ENCODE data around the gene ANKDD1A.

ANKDD1A gene

DNA sequence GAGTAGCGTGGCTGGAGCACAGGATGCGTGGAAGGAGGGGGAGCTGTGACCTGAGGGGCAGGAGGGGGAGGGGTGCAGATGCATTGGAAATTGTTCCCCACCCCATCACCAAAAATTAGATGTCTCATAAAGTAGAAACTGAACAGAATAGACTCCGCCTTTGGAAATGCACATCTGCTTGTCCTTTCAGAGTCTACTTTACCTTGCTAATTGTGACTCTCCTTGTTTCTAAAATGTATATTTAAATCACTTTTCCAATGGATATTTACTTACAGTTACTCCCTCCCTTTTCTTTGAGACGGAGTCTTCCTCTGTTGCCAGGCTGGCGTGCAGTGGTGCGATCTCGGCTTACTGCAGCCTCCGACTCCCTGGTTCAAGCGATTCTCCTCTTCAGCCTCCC lies 47.4 kb downstream of the ANKDD1A start:
- in situ Hi-C loops (cut with MboI; ENCODE audit: low sequenced_read_pairs), result no loop called here

DNA sequence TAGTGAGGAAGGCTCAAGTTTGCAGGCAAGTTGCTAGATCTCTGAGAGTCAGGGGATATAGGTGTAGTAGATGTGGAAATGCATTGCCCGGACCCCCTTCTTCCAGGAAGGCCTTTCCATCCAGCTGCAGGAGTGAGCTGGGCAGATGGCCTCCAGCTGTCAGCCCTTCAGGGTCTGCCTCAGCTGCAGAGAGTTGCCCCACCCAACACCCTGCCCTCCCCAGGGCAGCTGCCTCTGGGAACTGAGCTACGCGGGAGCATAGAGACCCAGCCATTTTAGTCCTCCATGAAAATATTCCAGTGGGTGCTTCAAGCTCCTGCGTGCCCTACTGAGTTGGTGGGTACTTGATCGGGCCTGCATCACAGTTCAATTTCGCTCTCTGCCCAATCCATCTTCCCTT lies 48.5 kb downstream of the ANKDD1A start:
- in situ Hi-C loops (cut with MboI; ENCODE audit: low sequenced_read_pairs), result no loop called here

DNA sequence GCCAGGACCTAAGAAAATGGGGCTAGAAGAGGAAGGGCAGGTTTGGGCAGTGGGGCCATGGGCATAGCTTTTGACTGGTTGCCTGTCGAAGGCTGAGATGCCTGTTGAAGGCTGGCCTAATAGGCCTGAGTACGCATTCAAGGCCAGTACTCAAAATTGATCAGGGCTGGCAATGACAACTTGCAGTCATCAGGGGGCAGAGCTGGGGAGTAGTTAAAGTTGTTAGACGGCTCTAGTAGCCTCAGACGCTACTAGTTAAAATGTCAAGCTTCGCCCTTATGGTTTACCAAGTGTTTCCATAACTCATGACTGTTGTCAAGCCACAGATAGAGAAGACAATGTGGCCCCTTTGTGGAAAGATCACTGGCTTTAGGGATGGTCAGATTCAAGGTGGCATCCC lies 49.3 kb downstream of the ANKDD1A start:
- in situ Hi-C loops (cut with MboI; ENCODE audit: low sequenced_read_pairs), result no loop called here

DNA sequence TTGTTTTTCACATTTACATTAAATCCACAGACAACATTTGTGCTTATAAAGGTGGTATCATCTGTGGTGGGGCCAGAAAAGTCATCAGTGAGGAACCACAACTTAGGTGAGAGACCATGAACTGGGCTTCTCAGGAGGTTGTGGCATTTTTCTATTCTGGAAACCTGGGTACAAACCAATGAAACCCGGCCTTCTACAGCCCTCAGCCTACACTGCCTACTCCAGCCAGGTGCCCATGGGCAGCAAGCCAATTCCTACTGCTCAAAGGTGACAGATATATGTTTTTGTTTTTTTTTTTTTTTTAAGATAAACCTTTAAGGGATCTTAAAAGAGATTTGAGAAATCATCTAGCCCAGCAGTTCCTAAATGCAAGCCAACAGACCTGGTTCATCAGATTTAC lies 57.7 kb downstream of the ANKDD1A start:
- in situ Hi-C loops (cut with MboI; ENCODE audit: low sequenced_read_pairs), result no loop called here

DNA sequence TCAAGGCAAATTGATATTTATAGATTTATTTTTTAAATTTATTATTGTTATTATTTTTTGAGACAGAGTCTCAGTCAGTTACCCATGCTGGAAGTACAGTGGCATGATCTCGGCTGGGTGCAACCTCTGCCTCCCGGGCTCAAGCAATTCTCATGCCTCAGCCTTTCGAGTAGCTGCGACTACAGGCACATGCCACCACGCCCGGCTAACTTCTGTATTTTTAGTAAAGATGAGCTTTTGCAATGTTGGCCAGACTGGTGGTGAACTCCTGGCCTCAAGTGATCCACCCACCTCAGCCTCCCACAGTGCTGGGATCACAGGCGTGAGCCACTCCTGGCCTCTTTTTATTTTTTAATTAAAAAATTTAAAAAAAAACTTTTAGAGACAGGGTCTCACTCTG lies 59.0 kb downstream of the ANKDD1A start:
- in situ Hi-C loops (cut with MboI; ENCODE audit: low sequenced_read_pairs), result no loop called here

DNA sequence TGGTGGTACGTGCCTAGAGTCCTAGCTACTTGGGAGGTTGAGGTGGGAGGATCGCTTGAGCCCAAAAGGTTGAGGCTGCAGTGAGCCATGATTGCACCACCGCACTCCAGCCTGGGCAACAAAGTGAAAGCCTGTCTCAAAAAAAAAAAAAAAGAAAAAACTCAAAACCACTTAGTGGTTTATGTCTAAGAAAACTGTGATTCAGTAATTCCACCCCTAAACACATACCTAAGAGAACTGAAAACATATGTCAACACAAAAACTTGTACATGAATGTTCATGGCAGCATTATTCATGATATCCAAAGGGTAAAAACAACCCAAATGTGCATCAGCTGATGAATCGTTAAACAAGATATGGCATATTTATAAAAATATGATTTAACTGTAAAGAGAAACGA lies 63.7 kb downstream of the ANKDD1A start:
- in situ Hi-C loops (cut with MboI; ENCODE audit: low sequenced_read_pairs), result no loop called here

DNA sequence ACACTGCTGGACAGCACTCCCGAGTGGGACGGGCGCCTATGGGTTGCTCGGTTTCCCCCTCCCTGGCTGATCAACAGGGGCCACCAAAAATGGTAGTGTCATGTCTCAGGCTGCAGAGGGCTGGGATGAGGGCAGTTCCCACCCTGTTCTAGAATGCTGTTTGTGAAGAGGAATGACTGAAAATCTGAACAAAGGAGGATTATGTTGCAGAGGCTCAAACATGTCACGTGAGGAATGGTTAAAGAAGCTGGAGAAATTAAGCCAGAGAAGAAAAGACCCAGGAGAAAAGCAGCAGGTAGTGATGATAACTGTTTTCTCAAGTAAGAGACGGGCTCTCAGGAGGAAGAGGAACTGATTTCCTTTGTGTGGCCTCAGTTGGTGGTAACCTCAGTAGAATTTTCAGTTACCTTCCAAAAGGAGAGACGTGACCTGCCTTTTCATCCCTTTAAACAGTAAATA lies 67.6 kb downstream of the ANKDD1A start:
- in situ Hi-C loops (cut with MboI; ENCODE audit: low sequenced_read_pairs), result no loop called here

DNA sequence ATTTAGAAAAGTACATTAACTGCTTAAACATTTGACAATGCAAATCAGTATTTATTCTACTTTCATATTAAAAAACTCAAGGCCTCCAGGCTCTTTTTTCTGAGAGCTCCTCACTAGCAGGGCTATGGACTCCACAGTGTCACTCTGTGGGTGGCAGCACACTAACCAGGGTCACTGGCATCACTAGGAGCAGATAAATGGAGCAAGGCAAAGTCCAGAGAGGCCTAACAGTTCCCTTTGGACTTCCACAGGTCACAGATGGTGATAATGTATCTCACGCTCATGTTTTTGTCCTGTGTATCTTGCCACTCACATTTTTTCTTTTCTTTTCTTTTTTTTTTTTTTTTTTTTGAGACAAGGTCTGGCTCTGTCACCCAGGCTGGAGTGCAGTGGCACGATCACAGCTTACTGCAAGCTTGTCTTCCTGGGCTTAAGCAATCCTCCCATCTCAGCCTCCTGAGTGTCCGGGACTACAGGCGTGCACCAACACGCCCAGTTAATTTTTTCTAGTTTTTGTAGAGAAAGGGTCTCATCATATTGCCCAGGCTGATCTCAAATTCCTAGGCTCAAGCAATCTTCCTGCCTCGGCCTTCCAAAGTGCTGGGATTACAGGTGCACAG lies 70.2 kb downstream of the ANKDD1A start:
- in situ Hi-C loops (cut with MboI; ENCODE audit: low sequenced_read_pairs), result no loop called here

DNA sequence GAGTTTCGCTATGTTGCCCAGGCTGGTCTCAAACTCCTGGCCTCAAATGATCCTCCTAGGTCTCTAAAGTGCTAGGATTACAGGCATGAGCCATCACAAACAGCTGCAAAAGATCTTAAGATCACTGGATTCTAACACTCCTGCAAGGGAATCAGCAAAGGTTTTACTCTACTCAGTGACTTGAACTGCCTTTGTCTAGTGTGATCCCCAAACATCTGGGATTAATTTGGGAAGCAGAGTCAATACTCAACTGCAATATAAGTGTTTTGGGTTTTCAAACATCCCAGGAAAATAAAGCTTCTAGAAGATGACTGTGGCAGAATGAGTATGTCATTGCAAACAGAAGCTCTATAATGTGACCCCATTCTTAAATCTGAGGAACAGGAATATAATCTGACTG lies 70.8 kb downstream of the ANKDD1A start:
- in situ Hi-C loops (cut with MboI; ENCODE audit: low sequenced_read_pairs), result no loop called here

DNA sequence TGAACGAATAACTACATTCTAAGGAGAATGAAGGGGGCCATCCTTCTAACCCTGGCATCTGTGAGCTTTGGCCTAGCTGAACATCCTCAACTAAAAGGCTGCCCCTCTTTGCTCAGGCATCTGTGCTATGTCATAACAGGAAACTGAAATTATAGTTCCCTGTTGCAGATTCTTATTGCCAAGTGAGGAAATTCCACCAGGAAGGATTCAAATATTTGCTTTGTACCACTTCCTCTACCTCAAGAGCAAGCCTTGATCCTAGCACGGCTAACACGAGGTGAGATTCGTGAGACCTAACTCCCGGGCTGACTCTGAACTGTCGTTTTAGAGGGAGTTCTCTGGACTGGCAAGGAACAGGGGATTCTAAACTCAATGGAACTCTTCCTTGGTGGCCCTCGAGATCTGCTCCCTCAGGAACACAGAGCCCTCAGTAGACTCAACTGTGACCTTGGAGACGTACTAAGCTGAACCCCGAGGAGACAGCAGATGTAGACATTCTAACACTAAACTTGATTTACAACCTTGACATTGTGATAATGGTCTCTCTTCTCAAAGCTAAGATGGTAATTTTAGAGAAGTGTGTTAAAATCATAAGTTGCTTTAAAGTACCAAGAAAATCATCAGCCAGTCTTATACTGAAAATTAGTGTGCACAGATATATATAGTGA lies 73.8 kb downstream of the ANKDD1A start:
- in situ Hi-C loops (cut with MboI; ENCODE audit: low sequenced_read_pairs), result no loop called here

DNA sequence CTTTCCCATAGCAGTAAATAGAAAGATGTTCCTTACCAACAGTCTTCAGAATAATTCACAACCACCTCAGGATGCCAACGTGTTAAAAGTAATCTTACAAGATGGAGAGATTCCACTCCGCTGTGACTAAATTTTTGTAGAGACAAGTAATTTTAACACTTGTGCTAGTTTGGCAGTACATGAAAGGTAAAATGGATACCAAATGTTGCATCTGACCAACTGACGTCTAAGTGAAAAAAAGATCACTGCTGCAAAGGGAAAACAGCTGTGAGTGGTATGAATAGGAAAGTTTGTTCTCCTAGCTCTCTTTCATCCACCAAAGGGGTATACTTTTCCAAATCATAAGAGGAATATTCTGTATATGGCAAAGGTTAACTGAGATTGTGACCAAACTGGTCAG lies 75.4 kb downstream of the ANKDD1A start:
- in situ Hi-C loops (cut with MboI; ENCODE audit: low sequenced_read_pairs), result no loop called here

DNA sequence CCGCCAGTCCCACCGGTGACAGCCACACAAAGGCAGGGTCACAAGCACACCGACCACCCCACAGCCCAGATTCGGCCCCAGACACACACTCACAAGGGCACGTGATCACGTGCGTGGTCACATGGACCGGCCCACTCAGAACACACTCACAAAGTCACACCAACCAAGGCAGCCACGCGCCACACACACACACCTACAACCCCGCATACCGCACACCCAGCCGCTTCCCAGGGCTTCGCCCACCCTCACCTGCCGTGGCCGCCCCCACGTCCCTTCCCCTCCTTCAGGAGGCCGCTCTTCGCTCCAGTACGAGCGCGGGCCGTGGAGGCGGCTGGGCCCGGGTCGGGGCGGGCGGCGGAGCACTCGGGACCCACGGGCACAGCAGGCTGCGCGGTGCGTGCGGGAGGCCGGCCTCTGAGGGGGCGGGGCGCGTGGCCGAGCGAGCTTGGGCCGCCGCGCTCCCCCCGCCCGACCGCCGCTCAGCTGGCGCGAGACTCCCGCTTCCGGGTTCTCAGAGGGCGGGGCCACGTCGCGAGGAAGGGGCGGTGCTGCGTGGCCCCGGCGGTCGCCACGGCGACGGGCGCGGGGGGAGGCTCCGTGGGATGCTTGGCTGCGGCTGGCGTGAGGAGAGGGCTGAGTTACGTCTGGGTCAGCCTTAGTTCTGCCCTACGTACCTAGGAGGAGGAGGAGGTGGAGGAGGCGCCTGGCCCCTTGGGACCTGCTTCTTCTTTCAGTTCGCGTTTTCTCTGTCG lies 77.9 kb downstream of the ANKDD1A start, which contains the start of gene SPG21:
SPG21 (minus strand) TSS at position 499 of the 752 bp plus-strand sequence. CDS start 6,345 bp downstream, outside the sequence.
- in situ Hi-C loops (cut with MboI; ENCODE audit: low sequenced_read_pairs), result no loop called here

DNA sequence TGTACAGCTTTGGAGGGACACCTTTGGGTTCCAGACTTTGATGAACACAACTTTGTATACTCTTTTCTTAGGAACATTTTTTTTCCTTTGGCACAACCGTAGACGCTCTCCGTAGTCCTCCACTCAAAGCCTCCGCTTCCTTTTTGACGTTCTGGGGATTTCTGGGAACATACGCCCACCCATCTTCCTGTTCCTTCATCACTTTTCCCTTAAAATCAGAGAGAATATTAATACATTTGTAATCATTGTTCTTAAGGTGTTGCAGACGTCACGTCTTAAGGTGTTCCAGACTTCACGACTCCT lies 78.4 kb downstream of the ANKDD1A start:
- in situ Hi-C loops (cut with MboI; ENCODE audit: low sequenced_read_pairs), result no loop called here

DNA sequence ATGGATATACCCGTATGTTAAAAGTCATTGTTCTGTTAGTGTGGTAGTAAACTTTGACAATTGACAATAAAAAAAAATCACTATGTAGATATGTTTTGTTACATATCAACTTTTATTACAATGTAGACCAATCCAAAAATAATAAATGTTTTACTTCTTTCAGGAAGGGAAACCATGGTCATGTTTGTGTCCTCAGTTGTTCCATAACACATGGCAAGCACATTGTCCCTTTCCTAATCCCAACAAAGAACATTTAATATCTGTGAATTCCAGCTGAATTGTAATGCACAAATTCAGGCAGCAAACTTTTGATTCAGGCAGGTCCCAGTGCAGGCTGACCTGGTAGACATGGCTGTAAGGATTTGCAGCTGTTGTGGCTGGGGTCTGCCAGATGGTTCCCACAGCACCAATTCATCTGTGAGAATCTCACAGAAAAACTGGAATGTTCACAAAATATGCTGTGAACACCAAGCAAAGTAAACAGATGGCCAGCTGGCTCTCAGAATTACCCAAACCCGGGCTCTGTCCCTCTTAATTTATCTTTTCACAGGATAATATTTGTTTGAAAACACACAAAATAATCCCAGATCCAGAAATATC lies 79.9 kb downstream of the ANKDD1A start:
- in situ Hi-C loops (cut with MboI; ENCODE audit: low sequenced_read_pairs), result no loop called here

DNA sequence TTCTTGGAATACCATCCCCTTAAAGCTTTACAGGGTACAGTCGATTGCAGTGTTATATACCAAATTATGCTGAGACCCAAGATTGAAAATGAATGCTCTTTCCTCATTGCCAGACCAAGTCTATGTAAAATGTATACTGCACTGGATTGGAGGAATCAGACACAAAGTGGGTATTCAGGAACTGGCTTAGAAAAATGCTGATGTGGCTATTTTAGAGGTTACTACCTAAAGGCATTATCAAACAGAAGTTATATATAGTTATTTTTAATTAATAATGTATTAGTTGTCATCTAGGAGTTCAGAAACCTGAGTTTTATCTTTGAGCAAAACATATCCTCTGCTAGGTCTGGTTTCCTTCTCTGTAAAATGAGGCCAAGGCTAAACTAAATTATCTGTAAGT lies 81.6 kb downstream of the ANKDD1A start:
- in situ Hi-C loops (cut with MboI; ENCODE audit: low sequenced_read_pairs), result no loop called here

DNA sequence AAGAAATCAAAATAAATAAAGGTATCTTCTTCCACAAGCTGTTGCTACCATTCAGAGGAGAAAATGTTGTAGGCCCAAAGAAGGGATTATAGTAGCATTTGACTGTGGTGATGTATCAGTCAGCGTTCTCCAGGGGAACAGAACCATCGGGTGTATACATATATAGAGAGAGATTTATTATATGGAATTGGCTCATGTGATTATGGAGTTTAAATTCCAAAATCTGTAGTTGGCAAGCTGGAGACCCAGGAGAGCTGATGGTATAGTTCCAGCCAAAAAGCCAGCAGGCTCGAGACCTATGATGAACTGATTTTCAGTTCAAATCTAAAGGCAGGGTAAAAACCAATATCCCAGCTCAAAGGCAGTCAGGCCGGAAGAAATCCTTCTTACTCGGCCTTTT lies 85.4 kb downstream of the ANKDD1A start:
- in situ Hi-C loops (cut with MboI; ENCODE audit: low sequenced_read_pairs), result no loop called here

DNA sequence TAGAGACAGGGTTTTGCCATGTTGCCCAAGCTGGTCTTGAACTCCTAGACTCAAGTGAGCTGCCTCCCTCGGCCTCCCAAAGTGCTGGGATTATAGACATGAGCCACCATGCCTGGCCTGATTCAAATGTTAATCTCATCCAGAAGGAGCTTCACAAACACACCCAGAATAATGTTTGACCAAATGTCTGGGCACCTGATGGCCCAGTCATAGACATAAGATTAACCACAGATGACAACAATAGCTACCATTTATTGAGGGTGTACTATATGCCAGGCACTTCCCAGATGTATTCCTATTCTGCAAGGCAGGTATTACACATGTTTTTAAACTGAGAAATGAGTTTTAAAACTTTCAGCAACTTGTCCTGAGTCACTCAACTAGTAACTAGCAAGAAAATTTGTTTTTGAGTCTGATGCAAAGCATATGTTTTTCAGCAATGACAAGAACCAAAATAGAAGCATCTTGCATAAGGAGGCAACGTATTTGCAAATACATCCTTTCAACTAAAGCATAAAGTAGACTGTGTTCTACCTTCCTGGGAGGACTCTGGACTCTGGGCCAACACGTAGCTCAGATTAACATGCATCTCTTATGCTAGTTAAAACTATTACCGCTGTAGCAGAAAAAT lies 86.2 kb downstream of the ANKDD1A start:
- in situ Hi-C loops (cut with MboI; ENCODE audit: low sequenced_read_pairs), result no loop called here

DNA sequence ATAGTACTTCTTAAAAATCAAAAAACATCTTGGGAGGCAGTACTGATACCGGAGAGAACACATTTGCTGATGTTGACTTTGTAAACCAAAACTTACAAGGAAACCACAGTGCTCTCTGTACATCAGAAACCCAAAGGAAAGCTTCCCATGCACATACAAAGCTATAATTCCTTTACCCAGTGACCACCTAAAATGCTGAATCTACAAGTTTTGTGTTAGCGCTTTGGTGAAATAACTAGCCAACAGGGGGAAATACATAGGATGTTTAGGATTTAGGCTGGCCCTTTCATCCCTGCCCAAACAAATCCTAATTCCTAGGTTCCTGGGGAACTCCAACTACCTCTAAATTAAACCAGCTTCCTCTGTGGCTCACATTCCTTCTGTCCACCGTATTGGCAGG lies 93.3 kb downstream of the ANKDD1A start:
- in situ Hi-C loops (cut with MboI; ENCODE audit: low sequenced_read_pairs), result no loop called here

DNA sequence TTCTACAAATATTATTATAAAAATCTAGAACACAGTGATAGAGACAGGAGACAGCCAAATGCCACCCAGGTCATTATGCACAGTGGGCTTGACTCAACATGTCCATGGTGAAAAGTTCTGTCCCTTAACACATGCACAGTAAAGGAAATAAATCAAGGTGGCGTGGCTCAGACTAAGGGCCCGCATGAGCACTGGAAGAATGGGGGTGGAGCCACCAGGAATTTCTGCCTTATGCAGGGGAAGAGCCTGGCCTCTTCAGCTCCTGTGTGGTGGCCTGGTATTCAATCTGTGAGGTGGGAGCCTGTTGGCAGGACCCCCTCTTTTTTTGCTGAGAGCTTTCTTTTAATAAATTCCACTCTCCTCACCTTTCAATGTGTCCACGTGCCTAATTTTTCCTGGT lies 95.2 kb downstream of the ANKDD1A start:
- in situ Hi-C loops (cut with MboI; ENCODE audit: low sequenced_read_pairs), result no loop called here

All from hTERT RPE-1 (cell line).